Measurements from ENCODE around the gene SDK2.

The SDK2 gene

DNA sequence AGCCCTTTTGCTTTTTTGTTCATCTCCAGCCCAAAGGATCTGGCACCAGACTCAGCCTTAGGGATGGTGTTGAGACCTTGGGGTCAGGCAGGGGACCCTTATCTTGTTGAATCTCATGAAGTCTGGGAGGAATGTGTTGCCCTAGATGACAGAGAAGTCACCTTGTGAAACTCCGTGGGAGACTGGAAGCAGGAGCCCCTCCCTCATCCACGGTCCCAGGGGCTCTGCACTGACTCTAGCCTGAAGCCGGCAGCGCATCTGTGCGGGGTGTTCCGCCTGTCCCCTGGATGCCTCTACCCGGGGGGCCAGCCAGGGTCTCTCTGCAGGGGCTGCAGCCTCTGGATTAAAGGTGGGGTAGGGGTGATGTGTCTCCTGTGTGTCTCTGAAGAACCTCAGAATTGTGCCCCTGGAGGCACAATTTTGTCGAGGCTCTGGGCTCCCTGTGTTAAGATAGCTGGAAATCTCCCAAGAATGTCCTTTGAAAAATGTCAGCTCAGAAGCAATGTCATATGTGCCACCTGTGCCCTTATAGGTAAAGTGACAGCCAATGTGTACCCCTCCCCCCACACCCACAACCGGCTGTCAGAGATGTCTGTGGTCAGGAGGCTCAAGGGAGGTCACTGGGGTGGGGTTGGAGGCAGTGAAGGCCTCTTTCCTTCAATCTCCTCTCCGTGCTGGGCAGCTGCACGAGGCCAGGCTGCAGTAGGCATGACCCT, 300.3 kb downstream of the SDK2 start:
- H3K9me3 ChIP-seq (ENCODE audit: insufficient read depth, low read depth, low read length): no peaks in the 10 kb centered on the region
- peak overlapping the region; percentile 45; the same call in 1 of the 2 replicates for H3K4me3 ChIP-seq (ENCODE audit: low read length)
- H3K36me3 ChIP-seq (ENCODE audit: insufficient read depth, low read depth, low read length): no peaks in the 10 kb centered on the region
- H3K9ac ChIP-seq (ENCODE audit: low read depth, low read length): peak overlapping the region; percentile 71; the same call in 1 of the 2 replicates
- peak overlapping the region; percentile 79 for H3K27ac ChIP-seq (ENCODE audit: low read length)
- H3K4me1 ChIP-seq (ENCODE audit: insufficient read depth, low read length): peaks cover 23% of the 10 kb centered on the region
- H3K27me3 ChIP-seq (ENCODE audit: insufficient read depth, low read length): no peaks in the 10 kb centered on the region

- Histone ChIP-seq H3K4me3 (ENCODE audit: low read length) (peak overlapping the region; percentile 45; the same call in 1 of the 2 replicates), H3K36me3 (ENCODE audit: insufficient read depth, low read depth, low read length) (no peaks in the 10 kb centered on the region), H3K9ac (ENCODE audit: low read depth, low read length) (peak overlapping the region; percentile 71; the same call in 1 of the 2 replicates), H3K27me3 (ENCODE audit: insufficient read depth, low read length) (no peaks in the 10 kb centered on the region), H3K4me1 (ENCODE audit: insufficient read depth, low read length) (peaks cover 21% of the 10 kb centered on the region), H3K27ac (ENCODE audit: low read length) (peak overlapping the region; percentile 79), H3K9me3 (ENCODE audit: insufficient read depth, low read depth, low read length) (no peaks in the 10 kb centered on the region)
Measured at GRCh38 chr17:73343168-73343634, 301.0 kb downstream of the SDK2 start.

GRCh38 chr17:73342541-73343167, 301.6 kb downstream of the SDK2 start:
- Histone ChIP-seq H3K4me3 (ENCODE audit: low read length) (peak overlapping the region; percentile 45; the same call in 1 of the 2 replicates), H3K4me1 (ENCODE audit: insufficient read depth, low read length) (peaks cover 21% of the 10 kb centered on the region), H3K27ac (ENCODE audit: low read length) (no peak overlapping the region), H3K36me3 (ENCODE audit: insufficient read depth, low read depth, low read length) (no peaks in the 10 kb centered on the region), H3K9ac (ENCODE audit: low read depth, low read length) (peak overlapping the region; percentile 71; the same call in 1 of the 2 replicates), H3K27me3 (ENCODE audit: insufficient read depth, low read length) (no peaks in the 10 kb centered on the region), H3K9me3 (ENCODE audit: insufficient read depth, low read depth, low read length) (no peaks in the 10 kb centered on the region)

GRCh38 chr17:73342050-73342522, 302.2 kb downstream of the SDK2 start:
- Histone ChIP-seq H3K27ac (ENCODE audit: low read length) (no peak overlapping the region), H3K9ac (ENCODE audit: low read depth, low read length) (peak overlapping the region; percentile 70; the same call in 1 of the 2 replicates), H3K4me1 (ENCODE audit: insufficient read depth, low read length) (peaks cover 21% of the 10 kb centered on the region), H3K4me3 (ENCODE audit: low read length) (peak overlapping the region; percentile 3; the same call in 1 of the 2 replicates), H3K27me3 (ENCODE audit: insufficient read depth, low read length) (no peaks in the 10 kb centered on the region), H3K9me3 (ENCODE audit: insufficient read depth, low read depth, low read length) (no peaks in the 10 kb centered on the region), H3K36me3 (ENCODE audit: insufficient read depth, low read depth, low read length) (no peaks in the 10 kb centered on the region)

DNA sequence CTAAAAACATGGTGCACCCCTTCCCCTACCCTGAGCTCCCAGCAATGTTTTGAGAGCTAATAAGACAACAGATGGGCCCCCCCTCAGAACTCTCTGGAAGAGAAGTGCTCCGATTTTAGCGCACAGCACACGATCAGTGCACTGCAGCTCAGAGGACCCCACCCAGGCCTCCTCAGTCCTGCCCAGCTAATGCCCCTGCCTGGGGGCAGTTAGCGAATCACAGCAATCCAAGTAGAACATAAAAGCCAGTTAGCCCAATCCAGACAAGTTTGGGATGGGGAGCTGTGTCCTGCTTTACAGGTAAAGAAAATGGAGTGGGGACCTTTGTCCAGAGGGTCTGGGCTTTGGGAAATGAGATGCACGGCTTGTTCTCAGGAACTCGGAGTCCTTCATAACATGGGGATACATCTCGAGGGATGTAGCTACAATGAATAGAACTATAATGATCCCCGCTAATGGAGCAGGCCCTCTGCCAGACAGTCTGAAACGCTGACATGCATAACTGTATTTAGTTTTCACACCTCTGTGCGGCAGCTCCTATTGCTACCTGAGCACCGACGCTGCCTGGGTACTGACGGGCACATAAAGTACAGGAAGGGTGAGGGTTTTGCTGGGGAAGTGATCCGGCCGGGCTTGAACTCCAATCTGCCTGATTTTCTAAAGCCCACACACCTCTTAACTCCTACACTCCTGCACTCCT, 302.7 kb downstream of the SDK2 start:
- no peak overlapping the region for H3K27ac ChIP-seq (ENCODE audit: low read length)
- no peaks in the 10 kb centered on the region for H3K27me3 ChIP-seq (ENCODE audit: insufficient read depth, low read length)
- no peaks in the 10 kb centered on the region for H3K36me3 ChIP-seq (ENCODE audit: insufficient read depth, low read depth, low read length)
- H3K4me1 ChIP-seq (ENCODE audit: insufficient read depth, low read length): peaks cover 21% of the 10 kb centered on the region
- H3K4me3 ChIP-seq (ENCODE audit: low read length): peak overlapping the region; percentile 3; the same call in 1 of the 2 replicates
- peak overlapping the region; percentile 70; the same call in 1 of the 2 replicates for H3K9ac ChIP-seq (ENCODE audit: low read depth, low read length)
- no peaks in the 10 kb centered on the region for H3K9me3 ChIP-seq (ENCODE audit: insufficient read depth, low read depth, low read length)

GRCh38 chr17:73340093-73340596, 304.1 kb downstream of the SDK2 start:
- Histone ChIP-seq H3K27me3 (ENCODE audit: insufficient read depth, low read length) (no peaks in the 10 kb centered on the region), H3K9ac (ENCODE audit: low read depth, low read length) (no peak overlapping the region), H3K27ac (ENCODE audit: low read length) (no peak overlapping the region), H3K4me1 (ENCODE audit: insufficient read depth, low read length) (peaks cover 21% of the 10 kb centered on the region), H3K9me3 (ENCODE audit: insufficient read depth, low read depth, low read length) (no peaks in the 10 kb centered on the region), H3K4me3 (ENCODE audit: low read length) (no peak overlapping the region), H3K36me3 (ENCODE audit: insufficient read depth, low read depth, low read length) (no peaks in the 10 kb centered on the region)

- H3K9me3 ChIP-seq (ENCODE audit: insufficient read depth, low read depth, low read length): no peaks in the 10 kb centered on the region
- no peak overlapping the region for H3K27ac ChIP-seq (ENCODE audit: low read length)
- H3K36me3 ChIP-seq (ENCODE audit: insufficient read depth, low read depth, low read length): no peaks in the 10 kb centered on the region
- no peaks in the 10 kb centered on the region for H3K27me3 ChIP-seq (ENCODE audit: insufficient read depth, low read length)
- H3K4me3 ChIP-seq (ENCODE audit: low read length): no peak overlapping the region
- H3K4me1 ChIP-seq (ENCODE audit: insufficient read depth, low read length): peaks cover 16% of the 10 kb centered on the region
- no peak overlapping the region for H3K9ac ChIP-seq (ENCODE audit: low read depth, low read length)
Measured at GRCh38 chr17:73338566-73339197, 305.6 kb downstream of the SDK2 start.

- no peaks in the 10 kb centered on the region for H3K9me3 ChIP-seq (ENCODE audit: insufficient read depth, low read depth, low read length)
- H3K27ac ChIP-seq (ENCODE audit: low read length): no peak overlapping the region
- no peaks in the 10 kb centered on the region for H3K27me3 ChIP-seq (ENCODE audit: insufficient read depth, low read length)
- H3K9ac ChIP-seq (ENCODE audit: low read depth, low read length): no peak overlapping the region
- H3K4me3 ChIP-seq (ENCODE audit: low read length): no peak overlapping the region
- no peaks in the 10 kb centered on the region for H3K36me3 ChIP-seq (ENCODE audit: insufficient read depth, low read depth, low read length)
- peaks cover 13% of the 10 kb centered on the region; the same call in 1 of the 2 replicates for H3K4me1 ChIP-seq (ENCODE audit: insufficient read depth, low read length)
Measured at GRCh38 chr17:73338050-73338521, 306.2 kb downstream of the SDK2 start.

DNA sequence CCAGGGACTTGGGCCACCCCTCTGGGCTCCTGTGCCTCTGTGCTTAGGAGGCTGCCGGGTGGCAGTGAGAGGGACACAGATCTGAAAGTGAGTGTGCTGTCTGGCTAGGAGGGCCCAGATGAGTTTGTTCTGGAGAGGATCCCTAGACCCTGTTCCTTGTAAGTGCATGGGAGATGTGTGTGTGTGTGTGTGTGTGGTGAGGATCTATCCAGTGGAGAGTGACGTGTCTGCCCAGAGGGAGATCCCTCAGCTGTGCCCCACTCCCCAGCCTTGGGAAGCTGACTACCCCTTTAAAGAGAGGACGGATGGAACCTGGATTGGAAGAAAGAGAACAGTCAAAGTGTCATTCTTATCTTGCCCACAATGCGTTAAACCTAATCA, 306.9 kb downstream of the SDK2 start:
- H3K4me3 ChIP-seq (ENCODE audit: low read length): no peak overlapping the region
- H3K27me3 ChIP-seq (ENCODE audit: insufficient read depth, low read length): no peaks in the 10 kb centered on the region
- H3K36me3 ChIP-seq (ENCODE audit: insufficient read depth, low read depth, low read length): no peaks in the 10 kb centered on the region
- no peaks in the 10 kb centered on the region for H3K9me3 ChIP-seq (ENCODE audit: insufficient read depth, low read depth, low read length)
- H3K9ac ChIP-seq (ENCODE audit: low read depth, low read length): no peak overlapping the region
- no peak overlapping the region for H3K27ac ChIP-seq (ENCODE audit: low read length)
- H3K4me1 ChIP-seq (ENCODE audit: insufficient read depth, low read length): peaks cover 7% of the 10 kb centered on the region; the same call in 1 of the 2 replicates

DNA sequence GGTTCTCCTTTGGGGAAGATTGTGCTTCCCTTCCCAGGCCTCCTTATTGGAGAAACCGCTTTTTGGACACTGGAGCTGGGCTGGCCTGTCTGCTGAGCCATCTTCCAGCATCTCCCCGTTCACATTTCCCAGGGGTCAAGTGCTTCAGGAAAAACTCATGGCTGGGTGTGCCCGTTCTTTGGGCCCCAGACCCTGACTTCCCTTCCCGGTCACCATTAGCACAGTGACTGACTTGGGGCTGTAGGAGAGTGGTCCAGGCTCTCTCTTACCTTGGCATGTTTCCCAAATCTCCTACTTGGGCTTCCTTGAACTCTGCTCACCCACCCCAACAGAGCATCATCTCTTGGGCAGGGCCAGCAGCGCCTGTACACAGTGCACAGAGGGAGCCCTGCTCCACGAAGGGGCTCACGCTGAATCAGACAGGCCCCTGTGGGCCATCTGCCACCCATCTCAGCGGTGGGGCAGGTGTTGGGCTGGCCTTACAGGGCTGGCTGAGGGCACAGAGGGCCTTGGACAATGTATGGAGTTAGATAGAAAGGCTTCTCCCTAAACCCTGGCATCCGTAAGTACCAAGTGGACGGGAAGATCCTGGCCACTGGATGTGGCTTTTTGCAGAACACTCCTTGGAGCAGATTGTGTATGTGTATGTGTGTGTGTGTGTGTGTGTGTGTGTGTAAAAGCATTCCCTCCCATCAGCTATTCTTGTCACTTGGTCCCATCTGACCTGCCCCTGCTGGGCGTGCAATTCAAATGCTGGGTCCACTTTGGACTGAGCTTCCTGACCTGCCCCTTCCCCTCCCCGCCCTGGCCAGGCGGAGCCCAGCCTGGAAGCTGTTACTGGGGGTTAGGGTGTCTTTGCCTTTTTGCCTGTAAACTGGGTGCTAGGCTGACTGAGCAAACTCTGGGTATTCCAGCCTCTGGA, 307.6 kb downstream of the SDK2 start:
- Histone ChIP-seq H3K9me3 (ENCODE audit: insufficient read depth, low read depth, low read length) (no peaks in the 10 kb centered on the region), H3K27me3 (ENCODE audit: insufficient read depth, low read length) (no peaks in the 10 kb centered on the region), H3K27ac (ENCODE audit: low read length) (no peak overlapping the region)

More for the DNA sequence above, 307.6 kb downstream of the SDK2 start:
- Histone ChIP-seq H3K9ac (ENCODE audit: low read depth, low read length) (no peak overlapping the region), H3K4me3 (ENCODE audit: low read length) (no peak overlapping the region), H3K36me3 (ENCODE audit: insufficient read depth, low read depth, low read length) (no peaks in the 10 kb centered on the region), H3K4me1 (ENCODE audit: insufficient read depth, low read length) (peaks cover 5% of the 10 kb centered on the region; the same call in 1 of the 2 replicates)
